ENCODE measurements around the gene ATP8A1.
"Not testable (repeated sequence)": the region's sequence is repeated elsewhere in the genome, so short reads cannot be mapped to it uniquely, and the experiment has no call there.

The ATP8A1 gene

DNA sequence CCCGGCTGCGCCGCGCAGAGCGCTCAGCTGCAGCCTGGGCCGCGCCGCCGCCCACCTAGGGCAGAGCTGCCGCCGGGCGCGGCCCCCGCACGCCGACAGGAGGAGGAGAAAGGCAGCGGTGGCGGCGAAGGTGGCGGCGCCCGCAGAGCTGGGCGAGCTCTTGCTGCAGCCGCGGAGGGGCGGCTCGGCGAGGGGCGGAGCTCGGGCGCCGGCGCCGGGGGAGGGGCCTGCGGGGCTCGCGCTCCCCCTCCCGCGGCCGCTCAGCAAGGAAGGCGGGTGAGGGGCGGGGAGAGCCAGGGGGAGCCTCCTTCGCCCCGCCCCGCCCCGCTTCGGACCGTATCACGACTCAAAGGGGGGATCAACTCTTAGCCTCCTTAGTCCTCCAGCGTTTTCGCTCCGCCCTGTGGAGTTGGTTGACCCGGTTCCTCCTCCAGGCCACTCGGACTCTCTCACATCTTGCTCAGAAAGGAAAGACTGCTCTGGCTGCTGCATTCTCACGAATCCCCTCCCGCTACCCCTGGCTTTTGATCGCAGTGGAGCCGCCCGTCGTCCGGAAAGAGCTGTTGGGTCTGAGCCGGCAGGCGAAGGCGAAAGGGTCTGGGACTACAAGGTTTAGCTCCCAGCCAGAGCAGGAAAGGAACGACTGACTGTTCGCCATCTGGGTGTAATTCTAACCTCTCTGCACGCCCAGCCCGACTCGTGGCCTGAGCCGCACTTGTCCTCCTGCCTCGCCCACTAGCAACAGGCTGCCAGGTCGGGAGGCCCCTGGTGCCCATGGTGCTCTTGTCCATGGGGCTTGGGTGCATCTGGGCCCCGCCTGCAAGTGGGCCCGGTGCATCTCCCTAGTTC lies at the start of gene ATP8A1:
Gene ATP8A1, minus strand, starts transcription at position 162 of the 849 bp plus-strand sequence. CDS start 232 bp downstream, outside the sequence.
- DNase-seq (ENCODE audit: low spot score) = peak; percentile 86

DNA sequence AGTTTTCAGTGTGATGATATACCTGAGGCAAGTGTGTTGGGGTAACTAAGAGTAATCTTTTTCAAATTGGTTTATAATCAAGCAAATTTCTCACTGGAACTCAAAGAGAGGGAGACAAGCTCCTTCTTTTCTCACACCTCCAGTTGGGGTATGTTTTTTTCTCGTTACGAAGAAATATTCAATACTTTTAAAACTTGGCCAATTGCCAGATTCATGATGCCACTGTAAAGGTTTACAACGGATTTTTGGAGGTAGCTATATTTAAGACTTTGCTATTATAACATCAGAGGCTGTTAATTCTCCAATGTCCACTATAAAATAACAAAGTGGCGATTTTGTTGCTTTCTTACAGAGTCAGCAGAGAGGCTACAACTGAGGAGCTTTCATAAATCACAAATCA lies 49.2 kb upstream of the ATP8A1 start:
- DNase-seq (ENCODE audit: low spot score) = no peak

DNA sequence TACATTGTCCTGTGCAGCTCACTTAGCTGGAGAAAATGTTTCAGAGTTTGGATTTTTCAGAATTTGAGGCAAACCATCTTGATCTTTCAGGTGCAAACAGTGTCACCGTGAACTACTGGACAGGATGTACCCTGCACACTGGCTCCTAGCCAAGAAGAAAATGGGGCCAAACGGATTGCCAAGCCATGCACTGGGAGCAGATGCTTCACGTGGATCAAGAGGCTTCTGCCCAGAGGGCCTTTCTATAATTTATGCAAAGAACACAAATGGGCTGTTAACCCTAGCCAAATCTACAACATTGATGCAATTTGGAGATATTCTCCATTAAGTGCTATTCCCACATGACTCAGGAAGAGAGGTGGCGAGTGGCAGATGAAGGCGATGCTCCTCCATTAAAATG lies 46.9 kb upstream of the ATP8A1 start:
- DNase-seq (ENCODE audit: low spot score) = no peak

DNA sequence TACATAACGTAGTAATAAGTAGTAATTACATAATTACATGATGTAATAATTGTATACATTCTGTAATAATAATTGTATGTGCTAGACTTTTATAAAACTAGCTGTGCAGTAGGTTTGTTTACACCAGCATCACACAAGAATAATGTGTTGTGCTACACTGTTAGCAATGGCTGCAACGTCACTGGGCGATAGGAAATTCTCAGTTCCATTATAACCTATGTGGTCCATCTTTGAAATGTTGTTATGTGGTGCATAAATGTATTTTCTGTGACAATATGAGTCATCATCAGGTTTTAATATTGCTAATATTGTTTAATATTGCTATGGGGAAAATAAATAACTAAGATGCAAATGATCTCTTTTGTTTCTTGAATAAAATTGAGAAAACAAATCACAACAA lies 46.0 kb upstream of the ATP8A1 start:
- no peak for DNase-seq (ENCODE audit: low spot score)

DNA sequence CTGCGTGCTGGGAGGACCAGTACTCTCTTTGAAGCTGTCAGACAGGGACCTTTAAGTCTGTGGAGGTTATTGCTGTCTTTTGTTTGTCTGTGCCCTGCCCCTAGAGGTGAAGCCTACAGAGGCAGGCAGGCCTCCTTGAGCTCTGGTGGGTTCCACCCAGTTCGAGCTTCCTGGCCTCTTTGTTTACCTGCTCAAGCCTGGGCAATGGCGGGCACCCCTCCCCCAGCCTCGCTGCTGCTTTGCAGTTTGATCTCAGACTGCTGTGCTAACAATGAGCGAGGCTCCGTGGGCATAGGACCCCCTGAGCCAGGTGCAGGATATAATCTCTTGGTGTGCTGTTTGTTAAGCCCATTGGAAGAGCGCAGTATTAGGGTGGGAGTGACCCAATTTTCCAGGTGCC lies 44.9 kb upstream of the ATP8A1 start:
- DNase-seq (ENCODE audit: low spot score) = not testable (repeated sequence)

DNA sequence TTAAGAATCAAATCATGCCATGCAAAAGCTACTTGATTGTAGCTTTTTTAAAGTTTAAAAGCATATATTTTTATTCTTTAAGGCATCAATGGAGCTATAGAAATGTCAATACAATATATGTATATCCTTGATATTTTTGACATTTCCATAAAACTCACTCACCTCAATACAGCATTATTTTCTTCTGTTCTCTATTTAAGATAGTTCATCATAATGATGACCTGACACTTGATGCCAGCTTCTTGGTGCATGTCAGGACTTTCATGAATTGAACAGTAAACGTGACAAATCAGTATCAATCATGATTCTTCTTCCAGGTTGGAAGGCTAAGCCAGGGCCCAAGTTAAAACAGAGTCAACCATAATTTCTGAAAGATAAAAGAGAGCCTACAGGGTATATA lies 33.6 kb upstream of the ATP8A1 start:
- DNase-seq (ENCODE audit: low spot score) = no peak

DNA sequence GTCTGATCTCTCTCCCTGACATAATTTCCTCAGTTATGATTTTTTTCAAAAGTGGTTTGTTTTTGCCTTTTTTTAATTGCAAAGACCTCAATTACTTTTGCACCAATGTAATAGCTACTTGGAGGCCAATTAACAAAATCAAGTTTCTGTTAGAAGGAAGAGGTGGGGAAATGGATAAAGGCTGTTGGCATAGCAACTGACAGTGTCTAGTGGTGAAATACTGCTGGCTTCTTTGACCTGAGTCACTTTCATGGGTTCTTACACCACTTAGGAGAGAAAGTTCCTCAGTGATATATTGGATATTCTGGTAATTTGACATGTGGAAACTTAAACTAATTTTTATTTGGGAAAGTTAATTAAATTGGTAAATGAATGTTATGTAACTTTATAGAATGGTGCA lies 26.5 kb upstream of the ATP8A1 start:
- no peak for DNase-seq (ENCODE audit: low spot score)

DNA sequence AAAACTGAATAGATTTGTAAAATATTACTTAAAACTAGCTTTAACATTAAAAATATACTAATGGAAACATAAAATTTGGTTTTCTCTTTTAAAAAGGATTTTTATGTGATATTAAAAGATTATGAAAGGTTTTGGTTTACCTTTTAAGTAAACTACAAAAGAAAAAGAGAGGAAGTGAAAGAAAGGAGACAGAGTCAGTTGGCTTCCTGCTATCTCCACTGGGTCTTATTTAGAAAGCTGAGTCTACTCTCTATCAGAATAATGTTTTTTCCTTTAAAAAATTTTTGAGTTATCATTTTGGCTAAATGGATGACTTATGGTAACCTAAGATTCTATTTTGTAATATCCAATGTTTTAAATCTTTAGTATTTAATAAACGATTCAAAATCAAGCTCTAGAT lies 21.6 kb upstream of the ATP8A1 start:
- DNase-seq (ENCODE audit: low spot score) = no peak

DNA sequence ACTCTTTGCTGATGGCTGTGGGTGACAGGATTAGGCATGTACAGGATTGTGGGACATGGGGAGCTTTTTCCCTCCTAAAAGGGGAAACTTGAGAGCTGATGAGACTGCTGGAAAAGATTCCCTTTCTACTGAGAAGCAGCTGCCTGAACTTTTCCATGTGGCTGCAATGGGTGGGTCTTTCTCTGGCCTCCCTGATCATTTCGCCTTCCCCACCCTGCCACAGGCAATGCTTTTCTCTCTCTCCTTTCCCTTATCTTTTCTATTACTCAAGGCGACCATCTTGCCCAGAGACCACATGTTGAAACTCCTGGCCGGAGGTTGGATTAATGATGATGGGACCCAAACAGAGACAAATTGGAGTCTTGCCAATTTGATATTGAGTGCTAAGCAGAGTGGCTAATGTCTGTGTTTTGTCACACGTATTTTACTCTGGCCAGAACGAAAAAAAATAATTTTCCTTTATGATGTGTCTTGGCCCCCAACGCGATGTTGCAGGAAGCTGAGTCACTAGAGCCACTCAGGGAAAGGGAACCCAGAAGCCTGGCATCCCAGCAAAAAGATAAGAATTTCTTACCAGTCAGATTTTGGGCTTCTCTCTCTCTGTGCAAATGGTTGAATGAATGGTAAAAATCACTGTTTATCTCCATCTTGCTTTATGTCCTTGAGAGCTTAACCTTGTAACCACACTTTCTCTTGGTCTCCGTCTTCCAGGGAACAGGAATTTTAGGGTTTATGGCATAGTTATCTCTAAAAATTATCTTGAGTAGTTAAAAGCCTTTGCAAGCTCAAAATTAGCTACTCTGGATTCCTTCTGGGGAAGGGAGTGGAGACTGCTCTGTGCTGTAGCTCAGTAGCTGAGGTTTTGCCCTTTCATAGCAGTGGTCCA lies 19.4 kb upstream of the ATP8A1 start:
- no peak for DNase-seq (ENCODE audit: low spot score)

DNA sequence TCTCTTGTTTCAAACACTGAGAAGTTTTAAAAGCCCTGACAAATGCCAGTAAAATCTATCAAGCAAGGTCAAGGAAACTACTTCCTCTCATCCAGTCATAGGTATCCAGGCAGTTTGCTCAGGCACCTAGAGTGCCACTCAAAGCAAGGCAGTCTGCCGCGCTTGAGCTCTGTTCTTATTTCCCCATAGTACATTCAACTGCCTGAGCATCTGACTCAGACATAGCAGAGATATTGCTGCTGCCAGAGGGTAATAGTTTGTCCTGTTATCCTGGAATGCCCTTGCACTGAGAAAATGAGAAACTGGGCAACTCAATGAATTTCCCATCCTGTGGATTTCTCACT lies 16.1 kb upstream of the ATP8A1 start:
- DNase-seq (ENCODE audit: low spot score) = no peak

DNA sequence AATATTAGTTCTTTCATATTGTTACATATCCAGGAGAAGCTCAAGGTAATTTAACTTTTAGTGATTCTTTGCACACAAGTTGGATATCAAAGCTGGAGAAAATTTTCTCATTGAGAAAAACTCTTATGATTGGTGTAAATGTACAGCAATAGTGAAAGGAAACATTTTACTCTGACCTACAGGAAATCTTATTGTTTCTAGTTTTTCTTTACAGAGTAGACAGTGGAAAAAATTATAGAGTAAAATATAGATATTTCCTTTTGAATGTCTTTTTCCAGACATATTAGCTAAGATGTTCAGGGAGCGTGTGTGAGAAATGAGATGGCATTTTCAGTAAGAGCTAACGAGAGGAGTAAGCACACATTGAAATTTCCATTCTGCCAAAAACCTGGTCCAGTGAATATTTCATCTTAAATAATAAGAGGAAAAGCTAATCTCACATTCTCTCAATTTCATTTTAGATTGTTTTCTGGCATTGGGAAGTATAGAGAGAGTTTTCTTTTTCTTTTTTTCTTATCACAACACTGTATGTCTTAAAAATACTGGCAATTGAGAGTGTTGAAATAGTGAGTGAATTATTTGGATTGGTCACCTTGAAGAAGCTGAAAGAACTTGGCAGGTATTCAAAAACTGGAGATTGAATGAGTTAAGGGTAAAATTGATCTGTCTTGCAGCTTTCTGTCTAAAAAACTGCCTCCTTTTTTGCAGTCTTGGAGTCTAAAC lies 15.6 kb upstream of the ATP8A1 start:
- DNase-seq (ENCODE audit: low spot score) = no peak

DNA sequence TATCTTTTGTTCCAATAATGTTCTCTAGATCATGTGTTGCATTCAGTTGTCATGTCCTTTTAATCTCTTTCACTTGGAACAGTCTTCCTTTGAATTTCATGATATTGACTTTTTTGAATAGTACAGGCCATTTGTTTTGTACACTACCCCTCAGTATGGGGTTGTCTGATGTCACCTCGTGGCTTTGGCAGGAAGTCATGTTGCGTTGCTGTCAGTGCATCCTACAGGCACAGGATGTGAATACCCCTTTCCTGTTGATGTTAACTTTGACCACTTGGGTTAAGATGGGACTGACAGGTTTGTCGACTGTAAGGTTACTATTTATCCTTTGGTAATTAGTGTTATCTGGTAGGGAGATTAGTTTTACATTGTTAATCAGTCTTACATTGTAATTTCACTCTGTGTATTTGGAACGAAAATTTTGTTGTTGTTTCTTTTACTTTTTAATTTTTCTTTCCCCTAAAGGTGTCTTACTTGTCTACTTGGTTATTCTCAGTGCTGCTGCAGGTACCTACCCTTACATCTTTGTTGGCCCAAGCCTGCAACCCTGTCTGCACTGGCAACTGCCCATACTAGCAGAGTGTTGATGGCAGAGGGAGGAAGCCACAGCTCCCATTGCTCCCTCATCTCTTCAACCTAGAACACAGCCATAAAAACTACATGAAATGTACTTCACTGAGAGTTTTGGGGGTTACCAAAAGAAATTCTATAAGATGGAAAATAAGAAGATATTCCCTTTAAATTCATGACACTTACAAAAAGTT lies 14.7 kb upstream of the ATP8A1 start:
- no peak for DNase-seq (ENCODE audit: low spot score)

DNA sequence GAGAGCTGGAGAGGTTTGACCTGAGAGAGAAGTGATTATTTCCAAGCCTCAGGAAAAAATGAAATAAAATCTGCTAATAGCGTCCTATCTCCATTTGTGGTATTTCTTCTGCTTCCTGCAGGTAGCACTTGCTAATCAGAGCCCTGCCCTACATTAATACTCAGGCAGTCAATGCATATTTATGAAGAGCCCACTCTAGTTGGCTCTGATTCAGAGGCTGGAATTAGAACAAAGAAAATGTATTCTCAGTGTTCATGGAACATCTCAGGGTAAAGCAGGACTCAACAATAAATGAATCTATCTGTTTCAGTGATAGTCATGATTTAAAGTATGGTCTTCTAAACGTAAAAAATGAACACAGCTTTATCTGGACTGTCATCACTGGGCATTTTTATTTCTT lies 1.4 kb upstream of the ATP8A1 start:
- DNase-seq (ENCODE audit: low spot score) = no peak

DNA sequence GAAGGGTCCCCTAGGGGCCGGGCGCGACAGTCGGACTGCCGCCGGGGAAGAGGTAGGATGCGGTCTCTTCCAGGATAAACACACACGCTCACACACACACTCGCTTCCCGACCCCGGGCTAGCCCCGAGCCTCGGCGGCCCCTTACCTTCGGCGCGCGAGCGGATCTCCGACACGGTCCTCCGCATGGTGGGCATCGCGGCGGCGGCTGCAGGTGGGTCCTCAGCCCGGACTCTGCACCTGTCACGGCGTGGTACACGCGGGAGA lies 294 bp downstream of the ATP8A1 start:
- no peak for DNase-seq (ENCODE audit: low spot score)

DNA sequence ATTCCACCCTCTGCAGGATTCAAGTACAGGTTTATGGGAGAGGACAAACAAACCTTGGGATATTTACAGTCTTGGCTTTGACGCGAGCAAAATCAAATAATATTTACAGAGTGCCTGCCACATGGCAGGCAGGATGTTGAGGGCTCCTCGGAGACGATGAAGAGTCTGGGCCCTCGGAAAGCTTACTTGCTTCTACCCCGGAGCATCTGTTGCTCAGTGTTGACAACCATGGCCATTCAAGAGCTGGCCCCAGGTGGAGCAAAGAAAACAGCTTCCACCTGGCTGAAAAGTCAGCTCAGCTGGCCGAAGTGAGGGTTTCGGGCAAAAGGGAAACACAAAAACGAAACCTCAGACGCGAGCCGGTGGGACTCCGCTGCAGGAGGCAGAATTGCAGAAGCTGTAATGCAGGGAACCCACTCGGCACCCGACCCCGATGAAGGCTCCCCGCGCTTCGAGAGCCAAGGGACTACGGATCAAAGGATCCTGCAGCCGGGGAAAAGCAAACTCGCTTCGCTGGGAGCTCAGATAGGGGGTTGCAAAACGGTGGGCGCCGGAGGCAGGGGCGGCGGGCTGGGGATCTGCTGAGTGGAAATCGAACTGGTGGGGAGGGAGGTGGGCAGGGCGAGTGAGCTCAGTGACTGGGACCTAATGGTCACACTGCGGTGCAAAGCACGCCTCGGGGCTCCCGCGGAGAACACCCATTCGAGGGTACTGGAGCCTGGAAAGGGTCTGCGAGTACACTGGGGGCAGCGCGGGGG lies 805 bp downstream of the ATP8A1 start:
- DNase-seq (ENCODE audit: low spot score) = no peak

DNA sequence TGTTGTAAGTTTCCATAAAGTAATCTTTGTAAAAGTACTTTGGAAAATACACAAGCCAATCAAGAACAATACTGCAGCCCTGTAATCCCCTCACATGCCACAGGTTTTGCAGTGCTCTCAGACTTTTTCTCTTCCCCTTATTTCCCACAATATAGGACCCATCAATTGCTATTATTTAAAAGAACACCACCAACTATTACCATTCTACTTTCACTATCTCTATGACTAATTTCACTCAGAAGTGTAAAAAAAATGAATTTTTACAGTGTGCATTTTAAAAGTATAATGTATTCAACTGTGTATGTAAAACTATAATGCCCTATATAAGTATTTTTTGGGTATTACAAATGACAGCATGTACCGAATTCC lies 1.7 kb downstream of the ATP8A1 start:
- DNase-seq (ENCODE audit: low spot score) = no peak

DNA sequence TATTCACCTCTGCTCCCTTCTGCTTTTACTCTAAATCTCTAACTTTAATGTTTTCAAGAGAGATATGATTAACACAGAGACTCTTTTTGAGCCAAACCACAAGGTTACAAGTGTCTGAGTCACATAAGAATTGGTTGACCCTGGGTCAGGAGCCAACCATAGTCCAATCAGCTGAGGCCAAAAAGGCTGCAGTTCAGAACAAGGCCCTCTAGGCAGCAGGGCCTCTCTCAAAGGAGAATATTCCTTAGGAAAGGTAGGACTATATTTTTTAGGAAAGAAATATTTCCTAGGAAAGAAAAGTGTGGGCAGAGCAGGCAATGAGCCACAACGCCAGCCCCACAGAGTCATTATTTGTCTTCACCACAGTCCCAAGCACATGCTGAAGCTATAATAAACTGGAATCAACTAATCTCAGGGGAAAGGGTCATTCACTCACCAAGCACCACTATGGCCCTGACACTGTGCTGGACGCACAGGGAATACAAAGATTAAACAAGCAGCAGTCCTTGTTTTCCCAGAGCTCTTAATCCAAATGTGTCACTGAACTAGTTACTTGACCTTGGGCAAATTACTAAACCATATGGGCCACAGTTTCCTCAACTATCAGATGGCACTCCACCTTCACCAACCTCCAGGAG lies 2.2 kb downstream of the ATP8A1 start:
- DNase-seq (ENCODE audit: low spot score) = no peak

DNA sequence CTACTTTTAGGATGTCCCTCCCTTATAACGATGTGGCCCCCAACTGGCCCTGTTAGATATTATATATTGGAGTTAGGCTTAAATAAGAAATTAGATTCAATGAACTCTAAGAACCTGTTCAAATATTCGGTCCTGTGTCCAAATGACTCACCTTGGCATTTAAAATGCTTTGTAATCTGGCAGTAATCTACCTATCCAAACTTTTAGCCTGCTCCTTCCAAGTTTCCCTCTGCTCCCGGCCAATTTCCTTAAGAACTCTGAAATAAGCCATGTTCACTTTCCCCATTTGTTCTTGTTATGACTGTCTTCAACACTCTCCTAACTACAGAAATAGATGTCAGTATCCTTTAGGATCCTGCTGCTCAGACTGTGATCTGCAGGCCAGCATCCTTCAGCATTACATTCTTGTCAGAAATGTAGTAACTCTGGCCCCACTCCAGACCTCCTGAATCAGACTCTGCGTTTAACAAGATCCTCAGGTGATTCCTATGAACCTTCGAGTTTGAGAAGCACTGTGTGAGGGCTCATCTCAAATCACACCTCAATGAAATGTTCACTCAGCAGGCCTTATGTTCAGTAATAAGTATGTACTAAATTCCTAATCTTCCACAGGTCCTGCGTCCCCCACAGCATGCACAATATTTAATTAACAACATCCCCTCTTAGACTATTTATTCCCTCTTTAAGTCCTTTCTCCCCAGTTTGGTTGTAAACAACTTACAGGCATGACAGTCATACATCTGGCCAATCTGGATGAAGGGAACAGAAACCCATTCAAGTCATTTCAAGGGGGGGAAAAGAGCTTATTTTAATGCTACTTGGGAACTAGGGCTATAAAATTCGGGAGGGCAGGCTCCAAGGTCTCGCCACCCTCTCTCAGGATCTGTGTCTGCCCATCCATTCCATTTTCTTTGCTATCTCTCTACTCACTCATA lies 3.0 kb downstream of the ATP8A1 start:
- no peak for DNase-seq (ENCODE audit: low spot score)

DNA sequence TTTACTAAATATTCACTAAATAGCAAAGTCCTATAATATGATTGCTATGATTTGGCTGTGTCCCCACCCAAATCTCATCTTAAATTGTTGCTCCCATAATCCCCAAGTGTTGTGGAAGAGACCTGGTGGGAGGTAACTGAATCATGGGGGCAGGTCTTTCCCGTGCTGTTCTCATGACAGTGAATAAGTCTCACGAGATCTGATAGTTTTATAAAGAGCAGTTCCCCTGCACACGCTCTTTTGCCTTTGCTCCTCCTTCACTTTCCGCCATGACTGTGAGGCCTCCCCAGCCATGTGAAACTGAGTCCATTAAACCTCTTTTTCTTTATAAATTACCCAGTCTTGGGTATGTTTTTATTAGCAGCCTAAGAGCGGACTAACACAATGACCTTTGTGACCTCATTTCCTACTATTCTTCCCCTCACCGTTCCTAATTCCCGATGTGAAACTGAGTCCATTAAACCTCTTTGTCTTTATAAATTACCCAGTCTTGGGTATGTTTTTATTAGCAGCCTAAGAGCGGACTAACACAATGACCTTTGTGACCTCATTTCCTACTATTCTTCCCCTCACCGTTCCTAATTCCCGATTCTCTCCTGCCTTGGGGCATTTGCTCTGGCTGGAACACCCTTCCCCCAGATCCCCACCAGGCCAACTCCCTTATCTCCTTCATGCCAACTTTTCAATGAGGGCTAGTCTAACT lies 4.2 kb downstream of the ATP8A1 start:
- not testable (repeated sequence) for DNase-seq (ENCODE audit: low spot score)
